Measurements from ENCODE around the gene GASK1B. TPM values are rescaled to one million over a fixed set of nuclear protein-coding genes. Genes with fewer than 3 reads are reported as not detected.

Gene GASK1B
- total RNA-seq, 1 donor from 2014 or later, result 0.07 TPM

DNA sequence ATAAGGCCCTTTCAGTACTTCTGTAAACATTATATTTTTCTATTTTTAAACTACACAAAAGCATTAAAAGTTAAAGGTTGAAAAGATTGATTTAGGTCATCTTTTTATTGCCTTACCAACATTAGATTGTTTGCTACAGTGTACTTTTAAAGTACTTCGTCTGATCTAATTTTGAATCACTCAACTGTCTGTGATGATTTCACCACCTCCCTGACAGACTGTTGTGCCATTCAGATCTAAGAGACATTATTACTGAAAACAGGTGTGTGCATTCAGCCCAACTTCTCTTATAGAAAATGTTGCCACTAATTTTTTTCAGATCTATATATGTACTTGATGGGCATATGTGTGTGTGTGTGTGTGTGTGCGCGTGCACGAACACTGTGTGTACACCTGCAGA is 39.3 kb downstream of the GASK1B start:
- Mint-ChIP-seq H3K9me3 (ENCODE audit: unreplicated experiment) (no peaks in the 10 kb centered on the region), H3K27ac (ENCODE audit: unreplicated experiment) (no peak overlapping the region), H3K4me3 (ENCODE audit: unreplicated experiment) (no peak overlapping the region), H3K36me3 (ENCODE audit: unreplicated experiment) (no peaks in the 10 kb centered on the region), H3K27me3 (ENCODE audit: unreplicated experiment) (no peaks in the 10 kb centered on the region), H3K4me1 (ENCODE audit: low read depth, unreplicated experiment) (no peaks in the 10 kb centered on the region)
- no peak for DNase-seq
- TF ChIP-seq CTCF (IDR thresholded peaks at IDR 0.05; ENCODE audit: partially characterized antibody, unreplicated experiment), result no peak

DNA sequence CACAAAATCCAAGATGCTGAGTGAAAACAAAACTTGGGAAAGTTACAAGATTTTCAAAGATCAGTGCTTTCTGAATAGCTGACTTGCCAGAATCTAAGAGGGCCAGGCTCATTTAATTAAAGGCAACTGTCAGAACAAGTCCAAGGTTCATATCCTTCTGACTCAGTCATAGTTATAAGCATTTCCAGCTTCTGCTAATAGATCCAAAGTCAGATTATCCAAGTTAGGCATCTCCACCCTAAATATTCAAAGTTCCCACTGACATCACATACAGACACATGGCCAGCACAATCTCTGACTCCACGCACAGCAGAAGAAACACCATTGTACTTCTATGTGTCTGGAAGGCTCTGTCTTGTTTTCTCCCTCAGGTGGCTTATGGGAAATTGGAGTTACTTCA is 41.8 kb downstream of the GASK1B start:
- no peak overlapping the region for H3K4me3 Mint-ChIP-seq (ENCODE audit: unreplicated experiment)
- H3K27ac Mint-ChIP-seq (ENCODE audit: unreplicated experiment), result no peak overlapping the region
- TF ChIP-seq CTCF (IDR thresholded peaks at IDR 0.05; ENCODE audit: partially characterized antibody, unreplicated experiment), result no peak
- H3K9me3 Mint-ChIP-seq (ENCODE audit: unreplicated experiment), result no peaks in the 10 kb centered on the region
- H3K4me1 Mint-ChIP-seq (ENCODE audit: low read depth, unreplicated experiment), result no peaks in the 10 kb centered on the region
- H3K36me3 Mint-ChIP-seq (ENCODE audit: unreplicated experiment), result no peaks in the 10 kb centered on the region
- H3K27me3 Mint-ChIP-seq (ENCODE audit: unreplicated experiment), result no peaks in the 10 kb centered on the region
- no peak for DNase-seq

- TF ChIP-seq CTCF (IDR thresholded peaks at IDR 0.05; ENCODE audit: partially characterized antibody, unreplicated experiment), result no peak
- DNase-seq, result no peak
- H3K27ac Mint-ChIP-seq (ENCODE audit: unreplicated experiment), result no peak overlapping the region
- H3K4me3 Mint-ChIP-seq (ENCODE audit: unreplicated experiment), result no peak overlapping the region
- no peaks in the 10 kb centered on the region for H3K36me3 Mint-ChIP-seq (ENCODE audit: unreplicated experiment)
- H3K27me3 Mint-ChIP-seq (ENCODE audit: unreplicated experiment), result no peaks in the 10 kb centered on the region
- H3K4me1 Mint-ChIP-seq (ENCODE audit: low read depth, unreplicated experiment), result no peaks in the 10 kb centered on the region
- H3K9me3 Mint-ChIP-seq (ENCODE audit: unreplicated experiment), result no peaks in the 10 kb centered on the region
Observed at GRCh38 chr4:158130204-158130603, 42.6 kb downstream of the GASK1B start.

GRCh38 chr4:158129694-158130093 is 43.1 kb downstream of the GASK1B start:
- no peak overlapping the region for H3K4me3 Mint-ChIP-seq (ENCODE audit: unreplicated experiment)
- H3K27ac Mint-ChIP-seq (ENCODE audit: unreplicated experiment), result no peak overlapping the region
- no peaks in the 10 kb centered on the region for H3K36me3 Mint-ChIP-seq (ENCODE audit: unreplicated experiment)
- no peaks in the 10 kb centered on the region for H3K9me3 Mint-ChIP-seq (ENCODE audit: unreplicated experiment)
- no peak for DNase-seq
- TF ChIP-seq CTCF (IDR thresholded peaks at IDR 0.05; ENCODE audit: partially characterized antibody, unreplicated experiment), result no peak
- no peaks in the 10 kb centered on the region for H3K4me1 Mint-ChIP-seq (ENCODE audit: low read depth, unreplicated experiment)
- no peaks in the 10 kb centered on the region for H3K27me3 Mint-ChIP-seq (ENCODE audit: unreplicated experiment)

- H3K27me3 Mint-ChIP-seq (ENCODE audit: unreplicated experiment), result no peaks in the 10 kb centered on the region
- H3K27ac Mint-ChIP-seq (ENCODE audit: unreplicated experiment), result no peak overlapping the region
- H3K36me3 Mint-ChIP-seq (ENCODE audit: unreplicated experiment), result no peaks in the 10 kb centered on the region
- no peak for DNase-seq
- no peak overlapping the region for H3K4me3 Mint-ChIP-seq (ENCODE audit: unreplicated experiment)
- no peak for TF ChIP-seq CTCF (IDR thresholded peaks at IDR 0.05; ENCODE audit: partially characterized antibody, unreplicated experiment)
- H3K4me1 Mint-ChIP-seq (ENCODE audit: low read depth, unreplicated experiment), result no peaks in the 10 kb centered on the region
- H3K9me3 Mint-ChIP-seq (ENCODE audit: unreplicated experiment), result no peaks in the 10 kb centered on the region
Observed at GRCh38 chr4:158128540-158128939, 44.3 kb downstream of the GASK1B start.
